ENCODE measurements around the gene THSD8.
"Not testable (repeated sequence)": the region's sequence is repeated elsewhere in the genome, so short reads cannot be mapped to it uniquely, and the experiment has no call there.

The THSD8 gene

DNA sequence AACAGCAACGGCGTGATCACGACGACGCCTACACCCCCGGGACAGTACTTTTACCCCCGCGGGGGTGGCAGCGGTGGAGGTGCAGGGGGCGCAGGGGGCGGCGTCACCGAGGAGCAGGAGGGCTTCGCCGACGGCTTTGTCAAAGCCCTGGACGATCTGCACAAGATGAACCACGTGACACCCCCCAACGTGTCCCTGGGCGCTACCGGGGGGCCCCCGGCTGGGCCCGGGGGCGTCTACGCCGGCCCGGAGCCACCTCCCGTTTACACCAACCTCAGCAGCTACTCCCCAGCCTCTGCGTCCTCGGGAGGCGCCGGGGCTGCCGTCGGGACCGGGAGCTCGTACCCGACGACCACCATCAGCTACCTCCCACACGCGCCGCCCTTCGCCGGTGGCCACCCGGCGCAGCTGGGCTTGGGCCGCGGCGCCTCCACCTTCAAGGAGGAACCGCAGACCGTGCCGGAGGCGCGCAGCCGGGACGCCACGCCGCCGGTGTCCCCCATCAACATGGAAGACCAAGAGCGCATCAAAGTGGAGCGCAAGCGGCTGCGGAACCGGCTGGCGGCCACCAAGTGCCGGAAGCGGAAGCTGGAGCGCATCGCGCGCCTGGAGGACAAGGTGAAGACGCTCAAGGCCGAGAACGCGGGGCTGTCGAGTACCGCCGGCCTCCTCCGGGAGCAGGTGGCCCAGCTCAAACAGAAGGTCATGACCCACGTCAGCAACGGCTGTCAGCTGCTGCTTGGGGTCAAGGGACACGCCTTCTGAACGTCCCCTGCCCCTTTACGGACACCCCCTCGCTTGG, 9.6 kb upstream of the THSD8 start:
- no peak for DNase-seq (ENCODE audit: low read depth)

- no peak for DNase-seq (ENCODE audit: low read depth)
Observed at GRCh38 chr19:12792853-12793289, 9.0 kb upstream of the THSD8 start.

GRCh38 chr19:12793290-12794195, 8.3 kb upstream of the THSD8 start:
- peak; percentile 79 for DNase-seq (ENCODE audit: low read depth)

DNA sequence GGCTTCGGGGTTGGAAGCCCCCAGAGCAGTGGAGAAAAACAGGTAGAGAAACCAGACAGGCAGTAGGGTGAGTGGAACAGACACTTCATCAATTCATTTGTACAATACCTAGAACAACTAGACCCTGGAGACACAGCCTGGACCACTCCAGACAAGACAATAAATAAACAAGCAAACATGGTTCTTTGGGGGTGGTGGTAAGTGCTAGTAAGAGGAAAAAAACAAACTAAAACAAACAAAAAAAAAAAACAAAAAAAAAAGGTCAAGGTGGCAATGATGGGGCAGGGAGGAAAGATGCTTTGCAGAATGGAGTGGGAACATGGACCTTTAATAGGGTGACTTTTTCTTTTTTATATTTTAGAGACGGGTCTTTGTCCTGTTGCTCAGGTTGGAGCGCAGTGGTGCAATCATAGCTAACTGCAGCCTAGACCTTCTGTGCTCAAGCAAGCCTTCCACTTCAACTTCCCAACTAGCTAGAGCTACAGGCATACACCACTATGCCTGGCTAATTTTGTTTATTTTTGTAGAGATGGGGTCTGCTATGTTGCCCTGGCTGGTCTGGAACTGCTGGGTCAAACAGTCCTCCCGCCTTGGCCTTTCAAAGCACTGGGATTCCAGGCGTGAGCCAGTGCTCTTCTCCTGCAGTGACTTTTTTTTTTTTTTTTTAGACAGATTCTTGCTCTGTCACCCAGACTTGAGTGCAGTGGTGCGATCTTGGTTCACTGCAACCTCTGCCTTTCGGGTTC, 7.5 kb upstream of the THSD8 start:
- DNase-seq (ENCODE audit: low read depth): no peak

DNA sequence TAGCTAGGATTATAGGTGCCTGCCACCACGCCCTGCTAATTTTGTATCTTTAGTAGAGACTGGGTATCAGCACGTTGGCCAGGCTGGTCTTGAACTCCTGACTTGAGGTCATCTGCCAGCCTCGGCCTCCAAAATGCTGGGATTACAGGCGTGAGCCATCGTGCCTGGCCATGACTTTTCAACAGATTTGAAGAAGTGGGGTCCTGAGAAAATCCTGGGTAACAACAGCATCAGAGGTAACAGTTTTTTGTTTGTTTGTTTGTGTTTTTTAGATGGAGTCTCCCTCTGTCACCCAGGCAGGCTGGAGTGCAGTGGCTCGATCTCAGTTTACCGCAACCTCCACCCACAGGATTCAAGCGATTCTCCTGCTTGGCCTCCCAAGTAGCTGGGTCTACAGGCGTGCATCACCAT, 6.9 kb upstream of the THSD8 start:
- DNase-seq (ENCODE audit: low read depth): no peak

- DNase-seq (ENCODE audit: low read depth): no peak
Observed at GRCh38 chr19:12796146-12797071, 5.5 kb upstream of the THSD8 start.

GRCh38 chr19:12797141-12797587, 4.7 kb upstream of the THSD8 start:
- no peak for DNase-seq (ENCODE audit: low read depth)

DNA sequence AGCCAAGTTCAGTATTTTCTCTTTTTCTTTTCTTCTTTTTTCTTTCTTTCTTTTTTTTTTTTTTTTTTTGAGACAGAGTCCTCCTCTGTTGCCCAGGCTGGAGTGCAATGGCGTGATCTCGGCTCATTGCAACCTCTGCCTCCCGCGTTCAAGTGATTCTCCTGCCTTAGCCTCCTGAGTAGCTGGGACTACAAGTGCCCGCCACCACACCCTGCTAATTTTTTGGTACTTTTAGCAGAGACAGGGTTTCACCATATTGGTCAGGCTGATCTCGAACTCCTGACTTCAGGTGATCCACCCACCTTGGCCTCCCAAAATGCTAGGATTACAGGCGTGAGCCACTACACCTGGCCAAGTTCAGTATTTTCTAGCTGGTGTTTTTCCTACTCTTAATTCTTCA, 4.3 kb upstream of the THSD8 start:
- not testable (repeated sequence) for DNase-seq (ENCODE audit: low read depth)

DNA sequence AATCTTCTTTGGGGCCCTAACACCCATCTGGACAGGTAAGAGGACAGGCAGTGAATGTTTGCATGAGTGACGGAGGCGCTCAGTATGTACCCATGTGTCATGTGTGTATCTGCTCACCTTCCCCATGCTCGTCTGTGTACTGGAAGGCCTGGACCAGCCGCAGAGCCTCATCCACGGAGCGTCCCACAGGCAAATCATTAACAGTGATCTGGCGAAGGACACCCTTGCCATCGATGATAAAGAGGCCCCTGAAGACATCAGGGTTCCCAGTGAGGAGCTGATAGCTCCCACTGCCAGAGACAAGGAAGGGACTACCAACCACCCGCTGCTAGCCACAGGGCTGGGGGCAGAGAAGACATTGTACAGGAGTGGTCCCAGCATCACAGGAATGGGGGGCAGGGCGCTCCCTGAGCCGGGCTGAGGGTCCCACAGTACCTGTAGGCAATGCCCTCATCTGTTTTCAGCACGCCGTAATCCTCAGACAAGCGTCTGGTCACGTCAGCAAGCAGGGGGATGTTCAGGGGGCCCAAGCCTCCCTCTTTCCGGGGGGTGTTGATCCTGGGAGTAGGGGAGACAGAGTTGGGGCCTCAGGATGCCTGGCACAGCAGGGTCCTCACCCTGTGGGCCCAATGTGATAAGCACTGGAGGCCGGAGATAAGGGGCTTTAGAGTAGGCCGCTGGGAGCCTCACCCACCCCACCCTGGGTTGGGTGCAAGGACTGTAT, 2.0 kb upstream of the THSD8 start:
- no peak for DNase-seq (ENCODE audit: low read depth)

DNA sequence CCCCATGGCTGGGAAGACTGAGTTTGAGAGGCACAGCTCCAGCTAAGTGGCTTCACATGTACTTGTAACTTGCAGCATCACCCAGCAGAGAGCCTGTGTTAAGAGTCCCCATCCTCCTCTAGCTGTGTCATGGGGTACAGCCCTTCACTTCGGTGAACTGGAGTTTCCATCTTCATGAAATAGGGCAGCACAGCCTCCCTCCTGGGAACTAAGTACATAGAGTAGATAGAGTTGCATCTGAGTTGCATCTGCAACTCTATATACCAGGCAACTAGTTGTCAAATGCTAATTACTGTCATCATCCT, 1.5 kb upstream of the THSD8 start:
- DNase-seq (ENCODE audit: low read depth): no peak

GRCh38 chr19:12800923-12801465, 875 bp upstream of the THSD8 start:
- no peak for DNase-seq (ENCODE audit: low read depth)

- no peak for DNase-seq (ENCODE audit: low read depth)
Observed at GRCh38 chr19:12802267-12803106, 618 bp downstream of the THSD8 start.

GRCh38 chr19:12804051-12804450, 2.2 kb downstream of the THSD8 start:
- no peak for DNase-seq (ENCODE audit: low read depth)

DNA sequence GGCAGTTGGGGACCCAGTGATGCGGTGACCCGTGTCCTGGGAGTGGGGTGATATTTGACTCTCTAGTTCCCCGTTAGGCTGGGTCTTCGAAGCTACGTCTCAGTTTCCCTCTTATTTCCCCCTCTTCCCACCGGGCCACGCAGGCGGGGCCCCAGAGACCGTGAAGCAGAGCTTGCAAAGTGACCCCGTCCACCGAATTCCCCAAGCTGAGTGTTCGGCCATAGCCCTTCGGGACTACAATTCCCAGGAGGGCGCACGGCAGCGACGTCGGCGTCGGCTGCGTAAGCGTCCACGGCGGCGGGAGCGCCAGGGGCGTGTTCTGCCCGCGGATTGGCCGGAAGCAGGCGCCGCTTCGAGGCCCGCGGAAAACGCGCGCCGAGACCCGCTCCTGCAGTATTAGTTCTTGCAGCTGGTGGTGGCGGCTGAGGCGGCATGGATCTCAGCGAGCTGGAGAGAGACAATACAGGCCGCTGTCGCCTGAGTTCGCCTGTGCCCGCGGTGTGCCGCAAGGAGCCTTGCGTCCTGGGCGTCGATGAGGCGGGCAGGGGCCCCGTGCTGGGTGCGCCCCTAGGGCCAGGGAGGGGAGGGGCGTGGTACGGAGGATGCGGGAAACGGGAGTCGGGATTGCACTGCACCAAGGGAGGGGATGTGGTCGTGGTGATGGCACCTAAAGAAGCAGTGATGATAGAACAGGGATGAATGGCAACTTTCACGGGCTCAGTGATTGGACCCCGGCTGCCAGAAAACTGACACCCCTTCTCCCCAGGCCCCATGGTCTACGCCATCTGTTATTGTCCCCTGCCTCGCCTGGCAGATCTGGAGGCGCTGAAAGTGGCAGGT, 4.6 kb downstream of the THSD8 start, which contains the start of gene RNASEH2A:
Gene RNASEH2A (plus strand): TSS at position 343 of the 840 bp plus-strand sequence. CDS start 90 bp downstream, at position 433.
- DNase-seq (ENCODE audit: low read depth): no peak

- DNase-seq (ENCODE audit: low read depth): no peak
Observed at GRCh38 chr19:12815088-12815487, 13.2 kb downstream of the THSD8 start.

DNA sequence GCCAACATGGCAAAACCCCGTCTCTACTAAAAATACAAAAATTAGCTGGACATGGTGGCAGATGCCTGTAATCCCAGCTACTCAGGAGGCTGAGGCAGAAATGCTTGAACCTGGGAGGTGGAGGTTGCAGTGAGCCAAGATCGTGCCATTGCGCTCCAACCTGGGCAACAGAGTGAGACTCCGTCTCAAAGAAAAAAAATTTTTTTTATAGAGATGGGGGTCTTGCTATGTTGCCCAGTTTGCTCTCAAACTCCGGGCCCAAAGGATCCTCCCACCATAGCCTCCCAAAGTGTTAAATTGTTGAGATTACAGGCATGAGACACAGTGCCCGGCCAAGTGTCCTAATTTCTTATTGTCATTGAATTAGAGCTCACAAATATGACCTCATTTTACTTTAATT, 15.3 kb downstream of the THSD8 start:
- DNase-seq (ENCODE audit: low read depth): not testable (repeated sequence)

DNA sequence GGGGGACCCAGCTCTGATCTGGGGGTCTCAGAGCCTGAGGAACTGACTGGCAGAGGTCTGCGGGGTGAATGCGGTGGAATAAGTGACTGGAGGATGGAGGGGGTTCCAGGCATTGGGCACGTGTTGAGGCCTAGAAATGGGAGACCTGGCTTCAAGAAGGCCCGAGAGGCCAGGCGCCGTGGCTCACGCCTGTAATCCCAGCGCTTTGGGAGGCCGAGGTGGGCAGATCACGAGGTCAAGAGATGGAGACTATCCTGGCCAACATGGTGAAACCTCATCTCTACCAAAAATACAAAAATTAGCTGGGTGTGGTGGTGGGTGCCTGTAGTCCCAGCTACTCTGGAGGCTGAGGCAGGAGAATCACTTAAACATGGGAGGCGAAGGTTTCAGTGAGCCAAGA, 15.9 kb downstream of the THSD8 start:
- DNase-seq (ENCODE audit: low read depth): not testable (repeated sequence)

GRCh38 chr19:12821761-12822160, 19.9 kb downstream of the THSD8 start:
- no peak for DNase-seq (ENCODE audit: low read depth)
